Transverse colon (tissue), 3 donors: ENCODE results near the gene JAM3.

ENCODE experiments used
- CTCF ChIP-seq, 5 experiments: fragments of 200-600 bp in 3 of 5; fragments of 450-650 bp in 2 of 5; sonication (generic) in 3 of 5; IDR thresholded peaks; 1 replicate in 2 of 5; 2 replicates in 3 of 5; pipeline ENCODE4 v1.5.1; 2016 to 2017; ENCODE audit warnings: antibody characterized with exemption in 5 of 5, inconsistent platforms in 3 of 5, mild to moderate bottlenecking in 2 of 5, moderate library complexity in 1 of 5
- EP300 ChIP-seq: sonication (generic); formaldehyde crosslinking; IDR thresholded peaks from one replicate; pipeline ENCODE4 v1.6.1; 2017; ENCODE audit warnings: antibody characterized with exemption, low read depth
- POLR2A ChIP-seq: fragments of 450-650 bp; IDR thresholded peaks from one replicate; pipeline ENCODE4 v1.6.1; 2016; ENCODE audit warnings: antibody characterized with exemption, mild to moderate bottlenecking, moderate library complexity

- TF ChIP-seq POLR2A (no peak), CTCF (IDR thresholded peaks at IDR 0.05) (no peak), EP300 (no peak)
These were observed 80.5 kb downstream of the JAM3 start for GRCh38 chr11:134149371-134149770.
